Measurements from ENCODE around the gene NFKBIA.
"Not testable (repeated sequence)": the region's sequence is repeated elsewhere in the genome, so short reads cannot be mapped to it uniquely, and the experiment has no call there.

DNA sequence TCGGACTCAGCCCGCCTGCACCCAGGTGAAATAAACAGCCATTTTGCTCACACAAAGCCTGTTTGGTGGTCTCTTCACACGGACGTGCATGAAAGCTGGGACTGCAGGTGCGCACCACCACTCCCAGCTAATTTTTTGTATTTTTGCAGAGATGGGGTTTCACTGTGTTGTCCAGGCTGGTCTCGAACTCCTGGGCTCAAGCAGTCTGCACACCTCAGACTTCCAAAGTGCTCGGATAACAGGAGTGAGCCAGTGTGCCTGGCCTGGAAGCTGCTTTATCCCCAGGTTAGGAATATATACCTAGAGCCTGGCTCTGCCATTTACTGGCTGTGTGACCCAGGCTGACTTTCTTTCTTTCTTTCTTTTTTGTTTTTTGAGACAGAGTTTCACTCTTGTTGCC, 7.9 kb downstream of the NFKBIA start:
- not testable (repeated sequence) for TF ChIP-seq CTCF, POLR2A, POLR2AphosphoS5 (IDR thresholded peaks at IDR 0.05)
